OCI-LY7 (cell line): ENCODE data around the gene SEZ6L.

Experiments
- EZH2phosphoT487 ChIP-seq: fragments of 200-600 bp; sonication (generic); IDR thresholded peaks from 2 replicates; pipeline ENCODE4 v1.6.1; 2018; ENCODE audit warnings: low read depth, borderline replicate concordance, mild to moderate bottlenecking, mixed run types, antibody characterized with exemption, low read length, moderate library complexity, mixed read lengths
- TF ChIP-seq, protein P1 (sequence below): fragments of 200-600 bp; sonication (generic); conservative IDR thresholded peaks from 2 replicates; pipeline ENCODE4 v1.5.1; 2014; ENCODE audit warnings: mild to moderate bottlenecking, antibody characterized with exemption, low read length, moderate library complexity, mixed read lengths

DNA sequence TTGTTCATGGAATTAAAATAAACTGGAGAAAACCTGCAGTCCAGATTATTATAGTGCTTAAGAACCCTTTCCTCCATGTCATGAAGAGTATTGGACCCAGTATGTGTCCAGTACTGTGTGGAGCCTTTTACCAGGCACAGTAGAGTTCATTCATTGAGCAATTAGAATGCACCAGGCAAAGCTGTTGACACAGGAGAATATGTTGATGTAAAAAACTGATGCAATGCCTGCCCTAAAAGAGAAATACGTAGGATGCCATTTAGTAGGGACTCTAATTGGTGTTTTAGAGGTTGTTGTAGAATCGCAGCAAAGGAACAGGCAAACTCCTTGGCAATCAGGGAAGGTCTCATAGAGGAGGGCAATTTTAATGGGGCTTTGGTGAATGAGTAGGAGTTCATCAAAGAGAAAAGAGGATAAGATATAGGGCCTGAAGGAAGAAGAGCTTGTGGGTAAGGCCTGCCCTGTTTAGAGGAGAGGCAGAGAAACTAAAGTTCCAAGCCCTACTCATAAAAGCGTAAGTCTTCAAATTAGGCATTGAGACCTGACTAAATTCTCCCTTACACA is 126.4 kb downstream of the SEZ6L start:
- TF ChIP-seq, protein P1, sequence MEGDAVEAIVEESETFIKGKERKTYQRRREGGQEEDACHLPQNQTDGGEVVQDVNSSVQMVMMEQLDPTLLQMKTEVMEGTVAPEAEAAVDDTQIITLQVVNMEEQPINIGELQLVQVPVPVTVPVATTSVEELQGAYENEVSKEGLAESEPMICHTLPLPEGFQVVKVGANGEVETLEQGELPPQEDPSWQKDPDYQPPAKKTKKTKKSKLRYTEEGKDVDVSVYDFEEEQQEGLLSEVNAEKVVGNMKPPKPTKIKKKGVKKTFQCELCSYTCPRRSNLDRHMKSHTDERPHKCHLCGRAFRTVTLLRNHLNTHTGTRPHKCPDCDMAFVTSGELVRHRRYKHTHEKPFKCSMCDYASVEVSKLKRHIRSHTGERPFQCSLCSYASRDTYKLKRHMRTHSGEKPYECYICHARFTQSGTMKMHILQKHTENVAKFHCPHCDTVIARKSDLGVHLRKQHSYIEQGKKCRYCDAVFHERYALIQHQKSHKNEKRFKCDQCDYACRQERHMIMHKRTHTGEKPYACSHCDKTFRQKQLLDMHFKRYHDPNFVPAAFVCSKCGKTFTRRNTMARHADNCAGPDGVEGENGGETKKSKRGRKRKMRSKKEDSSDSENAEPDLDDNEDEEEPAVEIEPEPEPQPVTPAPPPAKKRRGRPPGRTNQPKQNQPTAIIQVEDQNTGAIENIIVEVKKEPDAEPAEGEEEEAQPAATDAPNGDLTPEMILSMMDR: no peak
- no peak for TF ChIP-seq EZH2phosphoT487
